WI38 (cell line): ENCODE measurements around the gene TVP23A.

Experiments used
- H3K4me3 ChIP-seq: 2 replicates; pipeline ENCODE4 v1.5.1; 2011; ENCODE audit warnings: low read depth, mild to moderate bottlenecking, control low read depth, low read length
- TF ChIP-seq, protein P1 (sequence below): IDR thresholded peaks from 2 replicates; pipeline ENCODE4 v1.5.1; 2012; ENCODE audit warnings: low read depth, mild to moderate bottlenecking, control low read depth, low read length

The TVP23A gene

DNA sequence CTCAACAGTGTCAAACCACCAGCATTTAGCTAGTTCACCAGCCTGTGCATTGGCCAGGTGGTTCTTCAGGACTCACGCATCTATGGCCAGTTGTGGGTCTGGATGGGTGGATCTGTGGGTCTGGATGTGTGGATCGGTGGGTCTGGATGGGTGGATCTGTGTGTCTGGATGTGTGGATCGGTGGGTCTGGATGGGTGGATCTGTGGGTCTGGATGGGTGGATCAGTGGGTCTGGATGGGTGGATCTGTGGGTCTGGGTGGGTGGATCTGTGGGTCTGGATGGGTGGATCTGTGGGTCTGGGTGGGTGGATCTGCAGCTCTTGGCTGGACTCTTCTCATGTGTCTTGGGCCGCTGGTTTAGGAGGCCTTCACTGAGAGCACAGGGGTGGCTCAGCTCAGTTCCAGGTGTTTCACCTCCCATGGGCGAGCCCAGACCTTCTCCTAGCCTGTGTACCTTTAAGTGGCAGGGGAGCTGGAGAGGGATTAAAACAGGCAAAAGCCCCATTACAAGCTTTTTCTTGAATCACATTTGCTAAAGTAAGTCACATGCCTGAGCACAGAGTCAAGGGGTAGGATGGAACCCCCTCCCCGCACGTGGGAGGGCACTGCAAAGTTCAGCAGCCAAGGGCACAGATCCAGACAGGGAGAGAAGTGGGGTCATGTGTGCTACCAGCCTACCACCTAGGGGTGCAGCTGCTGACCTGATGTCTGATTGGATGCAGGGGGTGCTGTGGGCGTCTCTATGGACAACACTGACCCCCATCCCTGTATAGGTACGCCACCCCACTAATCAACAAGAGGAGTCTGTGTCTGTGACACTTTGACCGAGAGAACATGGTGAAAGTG is 78.4 kb downstream of the TVP23A start:
- TF ChIP-seq, protein P1, sequence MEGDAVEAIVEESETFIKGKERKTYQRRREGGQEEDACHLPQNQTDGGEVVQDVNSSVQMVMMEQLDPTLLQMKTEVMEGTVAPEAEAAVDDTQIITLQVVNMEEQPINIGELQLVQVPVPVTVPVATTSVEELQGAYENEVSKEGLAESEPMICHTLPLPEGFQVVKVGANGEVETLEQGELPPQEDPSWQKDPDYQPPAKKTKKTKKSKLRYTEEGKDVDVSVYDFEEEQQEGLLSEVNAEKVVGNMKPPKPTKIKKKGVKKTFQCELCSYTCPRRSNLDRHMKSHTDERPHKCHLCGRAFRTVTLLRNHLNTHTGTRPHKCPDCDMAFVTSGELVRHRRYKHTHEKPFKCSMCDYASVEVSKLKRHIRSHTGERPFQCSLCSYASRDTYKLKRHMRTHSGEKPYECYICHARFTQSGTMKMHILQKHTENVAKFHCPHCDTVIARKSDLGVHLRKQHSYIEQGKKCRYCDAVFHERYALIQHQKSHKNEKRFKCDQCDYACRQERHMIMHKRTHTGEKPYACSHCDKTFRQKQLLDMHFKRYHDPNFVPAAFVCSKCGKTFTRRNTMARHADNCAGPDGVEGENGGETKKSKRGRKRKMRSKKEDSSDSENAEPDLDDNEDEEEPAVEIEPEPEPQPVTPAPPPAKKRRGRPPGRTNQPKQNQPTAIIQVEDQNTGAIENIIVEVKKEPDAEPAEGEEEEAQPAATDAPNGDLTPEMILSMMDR = no peak
- H3K4me3 ChIP-seq = no peak overlapping the region

GRCh38 chr16:10738231-10739077 is 80.1 kb downstream of the TVP23A start:
- no peak overlapping the region for H3K4me3 ChIP-seq
- TF ChIP-seq, protein P1 = no peak

GRCh38 chr16:10737068-10737625 is 81.4 kb downstream of the TVP23A start:
- TF ChIP-seq, protein P1 = peak; percentile 77

DNA sequence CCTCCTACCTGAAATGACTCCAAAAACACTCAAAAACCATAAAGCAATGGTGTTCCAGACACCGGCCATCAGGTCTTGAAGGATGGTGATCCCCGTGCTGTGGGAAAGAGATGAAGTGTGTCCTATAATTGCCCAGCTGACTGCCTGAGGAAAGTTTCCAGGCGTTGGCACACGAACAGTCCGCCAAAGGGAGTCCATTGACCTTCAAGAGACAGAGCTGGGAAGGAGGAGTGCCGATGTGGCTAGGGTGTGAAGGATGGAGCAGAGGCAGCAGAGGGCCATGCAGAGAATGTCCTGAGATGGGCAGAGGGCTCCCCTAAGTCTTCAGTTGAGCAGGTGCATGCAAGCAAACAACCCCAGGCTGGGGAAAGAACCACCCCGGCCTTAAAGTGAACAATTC is 86.8 kb downstream of the TVP23A start:
- TF ChIP-seq, protein P1 = no peak
- no peak overlapping the region for H3K4me3 ChIP-seq

More at GRCh38 chr16:10737068-10737625, 81.4 kb downstream of the TVP23A start:
- no peak overlapping the region for H3K4me3 ChIP-seq

GRCh38 chr16:10729104-10730048 is 89.2 kb downstream of the TVP23A start:
- TF ChIP-seq, protein P1 = no peak
- H3K4me3 ChIP-seq = no peak overlapping the region

DNA sequence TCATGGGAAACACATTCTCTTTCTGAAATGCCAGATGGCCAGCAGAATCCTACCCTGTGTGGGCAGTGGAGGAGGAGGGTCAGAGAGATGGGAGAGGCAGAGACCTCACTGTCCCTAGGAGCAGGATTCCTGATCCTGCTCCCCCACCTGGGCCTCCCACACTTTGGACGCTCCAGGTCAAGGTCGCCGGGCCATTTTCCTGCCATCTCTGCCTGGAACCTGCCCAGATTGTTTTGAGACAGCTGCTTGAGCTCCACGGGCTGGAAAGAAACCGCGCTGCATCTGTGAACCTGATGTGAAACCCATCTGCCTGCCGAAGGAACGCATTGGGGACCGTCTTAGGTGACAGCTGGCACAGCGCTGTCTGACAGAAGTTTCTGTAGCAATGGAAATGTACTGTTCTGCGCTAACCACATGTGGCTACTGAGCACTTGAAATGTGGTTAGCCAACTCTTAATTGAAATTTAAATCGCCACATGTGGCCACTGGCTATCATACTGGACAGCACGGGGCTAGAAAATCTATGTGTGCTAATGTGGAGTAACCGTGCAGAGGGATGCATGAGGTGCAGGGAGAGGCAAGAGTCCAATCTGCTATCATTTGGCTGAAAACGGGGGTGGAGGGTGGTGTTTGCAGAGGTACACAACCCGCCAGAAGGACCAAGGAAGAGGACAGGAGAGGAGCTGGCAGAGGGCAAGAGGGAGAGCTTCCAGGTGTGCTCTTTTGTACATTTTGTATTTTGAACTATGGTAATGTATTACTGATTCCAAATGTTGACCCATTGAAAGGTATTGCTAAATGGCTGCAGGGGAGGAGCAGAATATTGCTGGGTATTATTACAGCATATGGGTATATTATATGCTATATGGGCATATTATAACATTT is 90.3 kb downstream of the TVP23A start:
- TF ChIP-seq, protein P1 = no peak
- H3K4me3 ChIP-seq = no peak overlapping the region
